Activated CD4-positive, alpha-beta T cell treated with anti-CD3 and anti-CD28 coated beads, Interleukin-2, amount 50 U/mL, for 4 hours (primary cell): ENCODE results near the gene RNF166.
A peak's percentile ranks its signal among the peaks of the same experiment; 100 is the strongest.

Source experiments
- DNase-seq, 2 experiments: peaks; one replicate each; pipeline ENCODE4 v3.0.0-alpha.2; 2020

The RNF166 gene

DNA sequence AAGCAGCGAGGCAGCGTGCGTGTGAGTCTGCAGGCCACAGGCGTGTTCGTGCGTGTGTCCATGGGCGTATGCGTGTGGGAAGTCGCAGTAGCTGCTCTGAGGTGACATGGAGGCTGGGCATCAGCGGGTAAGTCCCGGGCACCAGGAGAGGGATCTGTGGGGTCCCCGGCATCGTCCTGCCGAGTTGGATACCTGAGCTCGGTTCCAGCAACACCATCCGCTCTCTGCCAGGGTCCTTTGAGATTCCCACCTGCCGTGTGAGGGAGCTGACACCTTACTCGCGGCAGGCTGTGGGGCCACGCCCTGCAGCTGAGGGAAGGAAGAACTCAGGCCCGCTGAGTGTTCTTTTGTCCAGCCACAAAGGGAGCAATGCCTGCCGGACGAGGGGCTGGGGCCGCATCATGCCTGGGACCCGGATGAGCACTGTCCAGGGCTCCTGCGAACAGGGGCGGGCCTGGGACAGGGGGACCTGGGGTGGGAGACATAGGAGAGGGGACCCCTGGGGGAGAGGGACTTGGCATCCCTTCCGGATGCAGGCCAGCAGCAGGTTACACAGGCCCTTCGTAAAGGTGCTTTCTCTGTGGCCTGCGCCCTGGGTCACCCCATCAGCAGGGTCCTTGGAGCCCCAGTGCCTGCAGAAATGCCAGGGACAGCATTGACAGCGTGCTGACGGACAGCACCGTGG, 14.9 kb downstream of the RNF166 start:
- DNase-seq: no peak

GRCh38 chr16:88690341-88691128, 15.7 kb downstream of the RNF166 start:
- DNase-seq: no peak

DNA sequence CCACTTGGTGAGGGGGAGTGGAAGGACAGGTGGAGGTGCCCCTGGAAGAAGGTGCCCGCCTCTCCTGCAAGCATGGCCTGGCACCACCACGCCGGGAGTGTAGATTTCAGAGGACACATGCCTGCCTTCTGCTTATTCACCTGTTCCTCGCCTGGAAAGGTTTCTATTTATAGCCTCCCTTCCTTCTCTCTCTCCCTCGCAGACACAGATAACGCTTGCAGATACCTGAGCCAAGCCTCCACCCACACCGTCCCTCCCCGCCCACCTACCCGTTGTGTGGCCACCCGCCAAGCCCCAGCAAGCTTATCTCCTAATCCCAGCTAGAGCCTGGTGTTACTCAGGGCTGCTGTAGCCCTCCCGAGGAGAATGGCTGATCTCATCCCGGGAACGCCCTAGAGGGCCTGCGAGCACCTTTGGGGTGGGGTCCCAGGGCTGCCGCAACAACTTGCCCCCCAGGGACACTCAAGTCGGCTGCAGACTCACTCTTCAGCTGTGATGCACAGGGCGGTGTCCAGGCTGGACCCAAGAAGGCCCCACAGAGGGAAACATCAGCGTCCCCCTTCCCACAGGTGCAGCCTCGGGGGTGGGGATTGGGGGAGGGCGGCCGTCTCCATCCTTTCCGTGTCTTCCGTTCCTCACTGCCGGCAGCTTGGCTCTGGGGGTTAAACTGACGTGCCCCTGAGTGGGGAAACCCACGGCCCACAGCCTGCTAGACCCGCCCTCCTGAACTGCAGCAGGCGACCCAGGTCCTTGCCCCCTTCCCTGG, 18.0 kb downstream of the RNF166 start:
- no peak for DNase-seq

GRCh38 chr16:88687676-88688012, 18.6 kb downstream of the RNF166 start:
- no peak for DNase-seq

GRCh38 chr16:88687254-88687576, 19.0 kb downstream of the RNF166 start:
- no peak for DNase-seq

GRCh38 chr16:88686439-88687253, 19.6 kb downstream of the RNF166 start, which contains the start of gene SNAI3:
SNAI3 (minus strand) TSS chr16:88686507; CDS start chr16:88686406, 101 bp downstream.
- DNase-seq: peak; percentile 78 to 82

GRCh38 chr16:88686062-88686438, 20.2 kb downstream of the RNF166 start:
- DNase-seq: peak in 1 of 2 experiments; percentile 40

DNA sequence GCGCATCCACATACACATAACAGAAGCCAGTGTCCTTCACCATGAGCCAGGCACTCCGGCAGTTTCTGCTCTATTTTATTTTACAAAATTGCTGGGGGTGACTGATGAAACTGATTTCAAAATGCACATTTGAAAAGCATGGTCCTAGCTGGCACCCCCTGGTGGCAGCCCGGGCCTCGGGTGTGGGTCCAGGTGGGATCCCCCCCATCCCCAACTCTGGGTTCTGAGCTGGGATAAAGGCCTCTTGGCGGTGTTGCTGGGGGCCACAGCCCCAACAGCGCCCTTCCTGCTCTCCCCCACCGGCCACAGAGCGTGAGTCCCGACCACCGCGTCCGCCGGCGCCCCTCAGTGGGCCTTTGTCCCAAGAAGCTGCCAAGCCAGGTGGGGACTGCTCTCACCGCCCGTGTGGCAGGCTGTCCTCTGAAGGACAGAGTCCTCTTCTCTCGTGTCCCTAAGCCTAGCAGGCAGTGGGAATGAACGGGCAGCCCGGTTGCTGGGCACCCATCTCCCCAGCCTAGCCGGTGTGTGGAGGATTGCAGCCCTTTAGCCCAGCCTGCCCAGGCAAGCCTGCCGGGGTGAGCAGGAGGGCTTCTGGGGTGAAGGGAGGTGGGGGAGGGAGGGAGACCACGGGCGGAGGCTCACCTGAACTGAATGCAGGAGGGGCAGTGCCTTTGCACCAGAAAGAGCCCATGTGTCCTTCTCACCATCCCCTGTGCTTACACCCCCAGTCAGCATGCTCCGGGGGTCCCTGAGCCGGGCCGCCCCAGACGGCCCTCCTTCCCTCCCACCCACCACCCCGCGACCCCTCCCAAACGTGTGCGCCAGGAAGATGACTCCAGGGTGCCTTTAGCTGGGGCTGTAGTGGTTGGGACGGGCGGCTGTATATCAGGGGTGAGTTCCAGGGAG, 20.8 kb downstream of the RNF166 start:
- peak; percentile 70 for DNase-seq

DNA sequence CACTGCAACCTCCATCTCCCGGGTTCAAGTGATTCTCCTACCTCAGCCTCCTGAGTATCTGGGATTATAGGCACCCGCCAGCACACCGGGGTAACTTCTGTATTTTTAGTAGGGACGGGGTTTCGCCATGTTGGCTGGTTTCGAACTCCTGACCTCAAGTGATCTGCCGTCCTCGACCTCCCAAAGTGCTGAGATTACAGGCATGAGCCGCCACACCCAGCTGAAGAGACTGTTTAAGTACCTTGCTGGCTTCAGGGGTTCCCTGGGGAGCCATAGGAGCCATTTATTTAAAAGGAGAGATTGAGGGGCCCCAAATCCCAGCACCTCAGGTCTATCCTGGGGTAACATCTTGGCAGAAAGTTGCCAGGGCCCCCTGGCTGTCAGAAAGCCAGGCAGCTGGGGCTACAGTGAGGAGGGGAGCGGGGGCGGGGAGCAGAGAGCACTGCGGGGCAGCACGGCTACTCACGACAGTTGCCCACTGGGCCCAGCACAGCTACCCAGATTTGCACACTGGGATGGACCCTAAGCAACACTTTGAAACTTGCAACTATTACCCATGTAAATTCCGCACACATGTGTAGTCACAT, 21.5 kb downstream of the RNF166 start:
- DNase-seq: no peak

DNA sequence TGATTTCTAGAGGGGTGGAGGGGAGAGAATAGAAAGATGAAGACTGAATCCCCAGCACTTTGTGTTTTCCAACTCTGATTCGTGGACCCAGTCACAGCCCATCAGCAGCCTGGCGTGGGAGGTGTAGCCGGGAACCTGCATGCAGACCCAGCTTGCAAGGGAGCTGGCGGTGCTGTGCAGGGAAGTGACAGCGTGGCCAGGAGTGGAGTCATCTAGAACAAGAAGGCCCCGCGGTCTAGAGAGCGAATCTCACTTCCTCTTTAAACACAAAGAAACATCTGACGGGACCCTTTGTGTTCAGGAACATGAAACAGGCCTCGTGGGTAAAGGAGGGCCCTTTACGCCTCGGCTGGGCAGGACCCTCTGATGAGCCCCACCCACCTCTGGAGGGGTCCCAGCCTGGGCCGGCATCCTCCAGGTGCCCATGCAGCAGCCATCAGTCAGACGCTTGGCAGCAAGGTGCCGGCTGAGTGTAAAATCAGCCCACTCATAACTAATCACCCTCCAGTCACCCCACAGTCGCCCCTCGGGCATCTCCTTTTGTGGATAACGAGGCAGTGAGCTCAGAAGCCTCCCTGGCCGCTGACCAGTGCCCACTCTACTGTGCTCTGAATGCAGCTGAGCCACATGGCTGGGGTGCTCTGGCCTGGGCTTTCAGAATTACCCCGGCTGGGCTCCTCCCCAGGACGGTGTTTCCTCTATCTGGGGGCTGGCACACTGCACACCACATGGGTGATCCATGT, 24.3 kb downstream of the RNF166 start:
- peak; percentile 40 to 52 for DNase-seq

DNA sequence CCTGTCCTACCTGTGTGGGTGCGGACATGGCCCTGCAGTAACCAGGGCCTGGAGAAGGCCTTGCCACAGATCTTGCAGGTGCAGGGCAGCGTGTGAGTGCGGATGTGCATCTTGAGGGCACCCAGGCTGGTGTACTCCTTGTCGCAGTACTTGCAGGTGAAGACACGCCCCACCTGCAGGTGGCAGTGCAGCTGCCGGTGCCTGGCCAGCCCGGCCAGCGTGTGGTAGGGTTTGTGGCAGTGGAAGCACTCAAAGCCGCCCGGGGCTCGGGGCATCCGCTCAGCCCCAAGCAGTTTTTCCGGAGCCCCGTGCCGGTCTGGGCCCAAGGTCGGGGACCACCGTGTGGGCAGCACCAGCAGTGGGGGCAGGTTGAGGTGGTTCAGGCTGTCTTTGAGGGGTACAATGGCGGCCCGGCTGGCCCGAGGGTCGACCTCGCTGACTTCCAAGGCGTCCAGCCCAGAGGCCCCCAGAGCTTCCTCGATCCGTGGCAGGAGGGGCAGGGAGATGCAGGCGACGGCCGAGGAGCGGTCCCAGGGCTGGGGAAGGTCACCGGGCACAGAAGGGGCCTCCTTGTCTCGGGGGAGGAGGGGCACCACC, 25.0 kb downstream of the RNF166 start:
- peak in 1 of 2 experiments; percentile 37 for DNase-seq

GRCh38 chr16:88680554-88681083, 25.6 kb downstream of the RNF166 start:
- no peak for DNase-seq

GRCh38 chr16:88678224-88678979, 27.8 kb downstream of the RNF166 start:
- DNase-seq: no peak

DNA sequence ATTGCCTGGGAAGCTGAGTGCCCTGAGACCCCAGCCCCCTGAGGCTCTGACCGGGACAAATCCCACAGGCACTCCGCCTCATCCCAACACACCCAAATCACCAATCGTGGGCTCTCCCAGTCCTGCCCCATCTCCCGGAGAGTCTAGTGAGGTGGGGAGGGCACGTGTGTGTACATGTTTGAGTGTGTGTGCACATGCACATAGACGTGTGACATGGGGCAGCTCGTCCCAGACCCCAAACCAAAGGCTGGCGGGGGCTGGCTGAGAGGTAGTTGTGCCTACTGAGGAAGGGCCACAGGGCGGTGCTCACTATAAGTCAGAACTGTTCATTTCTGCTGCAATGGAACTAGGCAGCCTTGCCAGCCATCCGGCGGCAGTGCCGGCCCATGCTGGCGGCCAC, 28.5 kb downstream of the RNF166 start:
- no peak for DNase-seq

- DNase-seq: no peak
These were observed 29.5 kb downstream of the RNF166 start for GRCh38 chr16:88676502-88677242.

DNA sequence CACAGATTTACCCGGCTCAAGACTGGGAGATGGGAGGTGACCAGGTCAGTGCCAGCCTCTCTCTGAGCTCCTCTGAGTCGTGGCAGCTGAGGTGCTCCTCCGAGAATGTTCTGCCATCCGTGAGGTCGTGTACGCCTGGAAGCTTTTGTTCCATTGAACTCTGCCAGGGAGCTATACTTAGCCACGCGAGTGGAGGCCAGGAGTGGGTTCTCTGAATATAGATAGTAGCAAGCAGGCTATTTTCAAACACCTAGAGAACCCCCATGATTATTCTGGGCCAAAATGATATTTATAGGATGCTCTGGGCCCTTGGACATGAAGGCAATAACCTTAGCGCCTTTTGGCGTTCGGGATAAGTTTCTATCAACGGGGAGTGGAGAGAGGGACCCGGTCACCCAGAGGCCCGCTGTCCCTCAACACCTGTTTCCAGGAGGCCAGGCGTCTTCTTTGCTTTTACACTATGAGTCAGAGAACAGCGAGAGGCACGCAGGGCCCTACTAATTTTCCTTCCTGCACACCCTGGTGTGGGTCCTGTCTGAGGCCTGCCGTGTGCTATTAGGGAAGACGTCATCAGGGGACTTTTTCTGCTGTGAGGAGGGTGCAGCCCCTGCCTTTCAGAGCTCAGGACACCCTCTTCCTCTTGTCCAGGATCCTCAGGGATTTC, 32.4 kb downstream of the RNF166 start:
- no peak for DNase-seq

DNA sequence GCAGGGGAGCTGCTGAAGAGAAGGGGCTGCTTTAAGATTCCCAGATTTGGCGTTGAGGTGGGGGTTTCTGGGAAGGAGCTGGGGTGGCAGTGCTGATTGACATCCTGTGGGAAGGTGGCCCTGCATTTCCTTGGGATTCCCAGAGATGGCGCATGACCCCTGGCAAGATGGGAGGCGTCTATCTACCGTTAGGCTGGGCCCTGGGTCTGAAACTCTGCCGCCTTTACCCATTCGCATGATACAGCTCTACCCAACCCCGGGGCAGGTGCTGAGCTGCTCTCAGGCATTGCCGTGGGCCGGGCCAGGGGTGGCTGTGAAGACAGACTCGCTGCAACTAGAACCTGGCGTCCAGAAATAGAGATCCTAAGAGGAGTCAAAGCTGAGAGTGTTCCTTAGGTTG, 33.4 kb downstream of the RNF166 start:
- no peak for DNase-seq

DNA sequence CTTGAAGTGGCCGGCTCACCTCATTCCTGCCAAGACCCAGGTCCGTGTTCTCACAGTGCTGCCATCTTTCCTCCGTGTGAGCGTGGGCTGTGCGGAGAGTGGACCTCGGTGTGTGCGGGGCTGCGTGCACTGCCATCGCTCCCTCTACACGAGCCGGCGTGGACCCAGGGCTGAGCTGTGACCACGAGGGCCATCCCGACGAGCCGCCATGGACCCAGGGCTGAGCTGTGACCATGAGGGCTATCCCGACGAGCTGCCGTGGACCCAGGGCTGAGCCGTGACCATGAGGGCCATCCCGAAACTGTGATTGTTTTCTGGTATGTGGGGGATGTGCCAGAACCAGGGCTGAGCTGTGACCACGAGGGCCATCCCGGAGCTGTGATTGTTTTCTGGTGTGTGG, 34.4 kb downstream of the RNF166 start:
- DNase-seq: no peak
